Measurements from ENCODE around the gene GFI1B.

Gene GFI1B

DNA sequence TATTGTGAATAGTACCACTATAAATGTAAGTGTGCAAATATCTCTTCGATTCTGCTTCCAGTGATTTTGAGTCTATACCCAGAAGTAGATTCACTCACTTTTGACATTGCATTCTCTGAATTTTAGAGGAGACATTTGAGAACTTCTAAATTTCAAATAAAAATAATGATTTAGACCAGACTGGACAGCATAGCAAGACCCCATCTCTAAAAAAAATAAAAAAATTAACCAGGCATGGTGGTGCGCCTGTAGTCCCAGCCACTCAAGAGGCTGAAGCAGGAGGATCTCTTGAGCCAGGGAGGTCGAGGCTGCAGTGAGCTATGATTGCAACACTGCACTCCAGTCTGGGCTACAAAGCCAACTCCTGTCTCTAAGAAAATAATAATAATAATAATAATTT, 1.9 kb upstream of the GFI1B start:
- no peak for TF ChIP-seq CTCF (IDR thresholded peaks at IDR 0.05; ENCODE audit: low read depth, low read length)
- in situ Hi-C loops (cut with HindIII; ENCODE audit: low sequenced_read_pairs): no loop called here

GRCh38 chr9:132978112-132978450, 413 bp upstream of the GFI1B start:
- no peak for TF ChIP-seq CTCF (IDR thresholded peaks at IDR 0.05; ENCODE audit: low read depth, low read length)
- no peak overlapping the region for H3K4me3 ChIP-seq (ENCODE audit: low read depth, low read length)
- in situ Hi-C loops (cut with HindIII; ENCODE audit: low sequenced_read_pairs): no loop called here
- no peak for DNase-seq (ENCODE audit: low read depth, low spot score)

More for the DNA sequence above, 1.9 kb upstream of the GFI1B start:
- no peak overlapping the region for H3K4me3 ChIP-seq (ENCODE audit: low read depth, low read length)
- no peak for DNase-seq (ENCODE audit: low read depth, low spot score)

DNA sequence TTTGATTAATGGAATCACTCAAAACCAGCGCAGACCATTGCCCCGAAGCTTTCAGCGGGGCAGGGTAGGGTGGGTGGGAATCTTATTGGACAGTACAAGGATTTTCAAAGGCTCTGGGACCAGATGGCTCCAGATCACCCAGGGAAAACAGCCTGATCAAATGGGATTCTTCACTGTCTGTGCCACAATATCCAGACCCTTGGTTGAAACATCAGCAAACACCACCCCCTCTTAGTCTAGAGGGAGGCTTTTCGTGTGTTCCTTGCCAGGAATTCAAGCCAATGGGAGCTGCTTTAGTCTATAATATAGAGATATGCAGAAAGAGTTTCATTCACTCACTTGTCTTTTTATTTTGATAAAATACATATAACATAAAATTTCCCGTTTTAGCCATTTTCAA, 1.7 kb downstream of the GFI1B start:
- TF ChIP-seq CTCF (IDR thresholded peaks at IDR 0.05; ENCODE audit: low read depth, low read length): no peak
- H3K4me3 ChIP-seq (ENCODE audit: low read depth, low read length): no peak overlapping the region
- in situ Hi-C loops (cut with HindIII; ENCODE audit: low sequenced_read_pairs): no loop called here
- no peak for DNase-seq (ENCODE audit: low read depth, low spot score)

DNA sequence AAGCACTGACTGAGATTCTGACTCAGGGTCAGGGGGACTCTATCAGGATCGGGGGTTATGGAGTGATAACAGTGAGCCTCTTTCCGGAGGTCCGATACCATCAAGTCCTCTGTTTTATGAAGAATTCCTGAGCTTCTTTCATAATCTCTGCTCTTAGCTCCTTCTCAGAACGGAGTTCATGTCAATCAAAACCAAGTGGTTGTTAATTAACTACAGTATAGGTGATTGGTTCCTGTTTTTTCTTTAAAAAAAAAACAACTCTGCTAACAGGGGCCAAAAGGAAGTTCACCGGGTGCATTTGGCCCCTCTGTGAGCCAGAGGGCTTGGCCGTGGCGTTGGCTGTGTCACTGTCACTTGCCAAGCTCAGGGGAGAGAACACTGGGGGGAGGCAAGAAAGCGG, 4.0 kb downstream of the GFI1B start:
- no peak overlapping the region for H3K4me3 ChIP-seq (ENCODE audit: low read depth, low read length)
- no peak for DNase-seq (ENCODE audit: low read depth, low spot score)
- in situ Hi-C loops (cut with HindIII; ENCODE audit: low sequenced_read_pairs): no loop called here
- TF ChIP-seq CTCF (IDR thresholded peaks at IDR 0.05; ENCODE audit: low read depth, low read length): no peak

DNA sequence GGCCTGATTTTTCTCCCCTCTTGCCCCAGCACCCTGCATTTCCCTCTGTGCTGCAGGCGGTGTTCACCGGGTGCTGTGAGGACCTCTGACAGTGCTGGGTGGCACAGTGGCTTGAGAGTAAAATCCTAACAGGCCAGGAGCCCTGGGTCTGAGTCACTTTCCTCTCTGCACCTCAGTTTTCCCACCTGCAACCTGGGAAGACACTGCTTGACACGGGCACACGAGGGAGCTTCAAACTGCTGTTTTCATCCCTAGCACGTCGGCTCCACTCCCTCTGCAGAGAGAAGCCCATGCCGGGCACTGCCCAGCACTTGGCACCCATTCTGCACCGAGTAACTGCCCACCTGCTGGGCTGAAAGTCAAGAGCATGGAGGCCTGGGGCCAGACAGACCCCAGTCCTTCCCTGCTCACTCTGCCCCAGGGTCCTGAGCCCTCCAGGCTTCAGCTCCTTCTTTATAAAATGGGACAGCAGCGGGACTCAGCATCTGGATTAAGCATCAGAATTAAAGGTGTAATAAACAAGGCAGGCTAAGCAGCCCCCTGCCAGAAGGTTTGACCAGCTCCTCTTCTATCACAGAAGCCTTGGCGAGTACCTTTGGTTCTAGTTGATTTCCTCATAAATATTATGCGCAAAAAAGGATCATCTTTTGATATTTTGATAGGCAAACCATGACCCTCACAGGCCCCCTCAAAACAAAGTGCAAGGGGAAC, 5.2 kb downstream of the GFI1B start:
- no peak overlapping the region for H3K4me3 ChIP-seq (ENCODE audit: low read depth, low read length)
- DNase-seq (ENCODE audit: low read depth, low spot score): no peak
- TF ChIP-seq CTCF (IDR thresholded peaks at IDR 0.05; ENCODE audit: low read depth, low read length): no peak
- in situ Hi-C loops (cut with HindIII; ENCODE audit: low sequenced_read_pairs): no loop called here

GRCh38 chr9:132984202-132985070, 5.9 kb downstream of the GFI1B start:
- no peak overlapping the region for H3K4me3 ChIP-seq (ENCODE audit: low read depth, low read length)
- in situ Hi-C loops (cut with HindIII; ENCODE audit: low sequenced_read_pairs): no loop called here
- no peak for TF ChIP-seq CTCF (IDR thresholded peaks at IDR 0.05; ENCODE audit: low read depth, low read length)
- no peak for DNase-seq (ENCODE audit: low read depth, low spot score)
